ENCODE data around the gene SNN.

The SNN gene

GRCh38 chr16:11705311-11706025 is 37.2 kb downstream of the SNN start:
- DNase-seq = peak; percentile 32

GRCh38 chr16:11706180-11706742 is 38.0 kb downstream of the SNN start:
- DNase-seq = peak; percentile 34

- DNase-seq = no peak
These were observed 39.5 kb downstream of the SNN start for GRCh38 chr16:11707679-11708197.

- DNase-seq = no peak
These were observed 40.2 kb downstream of the SNN start for GRCh38 chr16:11708421-11708820.

- DNase-seq = no peak
These were observed 43.4 kb downstream of the SNN start for GRCh38 chr16:11711662-11712061.

- DNase-seq = no peak
These were observed 43.9 kb downstream of the SNN start for GRCh38 chr16:11712122-11712521.

- DNase-seq = no peak
These were observed 47.1 kb downstream of the SNN start for GRCh38 chr16:11715246-11715947.

GRCh38 chr16:11716336-11716735 is 48.1 kb downstream of the SNN start:
- no peak for DNase-seq

- DNase-seq = no peak
These were observed 49.6 kb downstream of the SNN start for GRCh38 chr16:11717811-11718210.

- DNase-seq = no peak
These were observed 50.9 kb downstream of the SNN start for GRCh38 chr16:11719171-11719570.

- DNase-seq = no peak
These were observed 51.5 kb downstream of the SNN start for GRCh38 chr16:11719762-11720161.

GRCh38 chr16:11721781-11722467 is 53.7 kb downstream of the SNN start:
- no peak for DNase-seq

GRCh38 chr16:11722468-11722808 is 54.2 kb downstream of the SNN start:
- no peak for DNase-seq

GRCh38 chr16:11725457-11725856 is 57.2 kb downstream of the SNN start:
- DNase-seq = no peak

GRCh38 chr16:11726008-11726407 is 57.8 kb downstream of the SNN start:
- no peak for DNase-seq

GRCh38 chr16:11727796-11728543 is 59.7 kb downstream of the SNN start:
- DNase-seq = no peak
